Nucleus accumbens (tissue), 56 donors: ENCODE data around the gene BNIP1.

Experiments used
- DNase-seq, 56 donors: peaks; one replicate each; lab custom pipeline; 2025; lab: John Stamatoyannopoulos, UW

The BNIP1 gene

DNA sequence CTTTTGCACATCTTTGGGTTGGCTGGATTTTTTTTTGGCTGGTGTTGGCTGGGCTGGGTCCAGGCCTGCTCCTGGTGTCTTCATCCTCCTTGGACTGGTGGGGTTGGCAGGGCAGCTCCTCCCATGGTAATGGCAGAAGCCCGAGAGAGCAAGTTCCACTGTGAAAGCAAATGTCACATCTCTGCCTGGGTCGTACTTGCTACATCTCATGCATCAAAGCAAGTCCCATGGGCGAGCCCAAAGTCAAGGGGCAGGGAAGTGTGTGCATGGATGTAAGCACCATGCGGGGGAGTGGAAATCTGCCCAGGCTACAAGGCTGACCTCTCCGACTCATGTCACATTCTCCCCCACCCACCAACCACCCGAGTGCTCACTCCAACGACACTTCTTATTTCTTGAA, 64.0 kb downstream of the BNIP1 start:
- no peak for DNase-seq

DNA sequence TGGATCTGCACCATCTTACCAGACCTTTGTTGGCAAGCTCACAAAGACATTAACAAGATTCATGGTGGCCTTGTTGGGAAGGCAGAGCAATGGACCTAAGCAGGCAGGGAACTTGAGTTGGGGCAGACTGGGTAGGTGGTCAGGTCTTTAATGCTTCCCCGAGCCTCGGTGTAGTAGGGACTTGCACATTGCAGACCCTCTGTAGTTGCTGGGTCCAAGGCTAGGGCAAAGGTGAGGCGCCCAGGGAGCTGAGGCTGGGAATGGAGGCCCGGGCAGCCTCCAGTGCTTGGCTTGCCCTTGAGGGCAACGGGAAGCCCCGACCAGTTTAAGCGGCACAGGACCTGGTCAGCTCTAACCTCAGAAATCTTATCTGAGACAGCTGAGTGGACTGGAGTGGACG, 66.5 kb downstream of the BNIP1 start:
- DNase-seq, result no peak

DNA sequence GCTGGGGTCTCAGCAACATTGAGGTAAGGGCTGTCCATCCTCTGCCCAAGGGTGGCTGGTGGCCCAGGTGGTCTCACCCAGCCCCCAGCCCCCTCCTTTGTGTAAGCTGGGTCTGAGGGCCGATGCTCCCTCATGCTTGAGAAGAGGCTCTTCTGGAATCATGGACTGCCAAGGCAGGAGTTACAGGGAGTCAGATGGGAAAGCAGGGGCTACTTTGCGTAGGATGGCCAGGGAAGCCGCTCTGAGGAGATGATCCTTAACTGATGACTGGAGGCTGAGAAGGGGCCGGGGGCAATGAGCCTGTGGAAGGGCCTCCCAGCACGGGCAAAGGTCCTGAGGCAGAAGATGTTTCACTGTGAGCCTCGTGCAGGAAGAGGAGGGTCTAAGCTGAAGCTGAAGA, 67.0 kb downstream of the BNIP1 start:
- DNase-seq, result no peak

DNA sequence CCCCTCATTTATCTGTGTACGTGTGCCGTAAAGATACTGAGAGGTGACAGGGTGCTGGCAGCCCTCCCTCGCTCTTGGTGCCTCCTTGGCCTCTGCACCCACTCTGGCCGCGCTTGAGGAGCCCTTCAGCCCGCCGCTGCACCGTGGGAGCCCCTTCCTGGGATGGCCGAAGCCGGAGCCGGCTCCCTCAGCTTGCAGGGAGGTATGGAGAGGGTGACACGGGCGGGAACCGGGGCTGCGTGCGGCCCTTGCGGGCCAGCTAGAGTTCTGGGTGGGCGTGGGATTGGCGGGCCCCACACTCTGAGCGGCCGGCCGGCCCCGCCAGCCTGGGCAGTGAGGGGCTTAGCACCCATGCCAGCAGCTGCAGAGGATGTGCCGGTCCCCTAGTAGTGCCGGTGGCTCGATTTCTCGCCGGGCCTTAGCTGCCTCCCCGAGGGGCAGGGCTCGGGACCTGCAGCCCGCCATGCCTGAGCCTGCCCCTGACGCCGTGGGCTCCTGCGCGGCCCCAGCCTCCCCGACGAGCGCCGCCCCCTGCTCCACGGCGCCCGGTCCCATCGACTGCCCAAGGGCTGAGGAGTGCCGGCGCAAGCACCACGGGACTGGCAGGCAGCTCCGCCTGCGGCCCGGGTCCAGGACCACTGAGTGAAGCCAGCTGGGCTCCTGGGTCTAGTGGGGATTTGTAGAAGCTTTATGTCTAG, 69.1 kb downstream of the BNIP1 start:
- no peak for DNase-seq
